Measurements from ENCODE around the gene HIVEP3. TPM values are rescaled to one million over a fixed set of nuclear protein-coding genes. Genes with fewer than 3 reads are reported as not detected.

The HIVEP3 gene
- total RNA-seq, 1 donor from 2014 or later = 5.7 TPM

GRCh38 chr1:41720861-41721410, 197.8 kb downstream of the HIVEP3 start:
- H3K4me3 ChIP-seq = no peak overlapping the region
- intact Hi-C loops (cut with micrococcal nuclease) = no loop called here
- no peak overlapping the region for H3K27ac ChIP-seq (replicated peaks)
- DNase-seq = no peak
- H3K9me3 ChIP-seq (replicated peaks) = no peaks in the 10 kb centered on the region
- peaks cover 29% of the 10 kb centered on the region for H3K4me1 ChIP-seq
- H3K27me3 ChIP-seq (ENCODE audit: low read depth) = no peaks in the 10 kb centered on the region
- H3K36me3 ChIP-seq = no peaks in the 10 kb centered on the region
- no peak for TF ChIP-seq CTCF (IDR thresholded peaks at IDR 0.05; ENCODE audit: borderline replicate concordance)

- Histone ChIP-seq H3K4me3 (no peak overlapping the region), H3K36me3 (no peaks in the 10 kb centered on the region), H3K9me3 (replicated peaks) (no peaks in the 10 kb centered on the region), H3K4me1 (peaks cover 37% of the 10 kb centered on the region), H3K27me3 (ENCODE audit: low read depth) (no peaks in the 10 kb centered on the region), H3K27ac (replicated peaks) (no peak overlapping the region)
- no peak for DNase-seq
- no peak for TF ChIP-seq CTCF (IDR thresholded peaks at IDR 0.05; ENCODE audit: borderline replicate concordance)
- intact Hi-C loops (cut with micrococcal nuclease) = no loop called here
Observed at GRCh38 chr1:41719590-41719989, 199.1 kb downstream of the HIVEP3 start.

- Histone ChIP-seq H3K36me3 (no peaks in the 10 kb centered on the region), H3K9me3 (replicated peaks) (no peaks in the 10 kb centered on the region), H3K27ac (replicated peaks) (no peak overlapping the region), H3K4me1 (peaks cover 35% of the 10 kb centered on the region), H3K4me3 (no peak overlapping the region), H3K27me3 (ENCODE audit: low read depth) (no peaks in the 10 kb centered on the region)
- intact Hi-C loops (cut with micrococcal nuclease) = no loop called here
- DNase-seq = no peak
- TF ChIP-seq CTCF (IDR thresholded peaks at IDR 0.05; ENCODE audit: borderline replicate concordance) = no peak
Observed at GRCh38 chr1:41719128-41719527, 199.6 kb downstream of the HIVEP3 start.

DNA sequence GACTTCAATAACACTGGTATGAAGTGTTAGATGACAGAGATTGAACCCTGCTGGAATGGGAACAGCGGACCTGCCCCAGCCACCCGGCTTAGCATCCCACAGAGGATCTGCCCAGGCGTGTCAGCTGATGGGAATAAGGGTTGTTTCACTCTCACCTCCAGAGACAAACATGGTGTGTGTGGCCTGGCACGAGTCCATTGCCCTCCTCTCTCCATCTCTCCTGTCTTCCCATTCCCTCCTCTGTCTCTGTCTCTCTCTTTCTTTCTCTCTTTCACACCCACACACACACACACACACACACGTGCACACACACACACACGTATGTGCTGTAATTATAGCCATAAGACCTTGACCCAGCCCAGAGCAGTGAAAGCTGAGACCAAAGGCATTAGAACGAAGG, 200.2 kb downstream of the HIVEP3 start:
- Histone ChIP-seq H3K4me1 (peaks cover 32% of the 10 kb centered on the region), H3K27ac (replicated peaks) (no peak overlapping the region), H3K9me3 (replicated peaks) (no peaks in the 10 kb centered on the region), H3K27me3 (ENCODE audit: low read depth) (no peaks in the 10 kb centered on the region), H3K4me3 (no peak overlapping the region), H3K36me3 (no peaks in the 10 kb centered on the region)
- no peak for DNase-seq
- no peak for TF ChIP-seq CTCF (IDR thresholded peaks at IDR 0.05; ENCODE audit: borderline replicate concordance)
- intact Hi-C loops (cut with micrococcal nuclease) = no loop called here

DNA sequence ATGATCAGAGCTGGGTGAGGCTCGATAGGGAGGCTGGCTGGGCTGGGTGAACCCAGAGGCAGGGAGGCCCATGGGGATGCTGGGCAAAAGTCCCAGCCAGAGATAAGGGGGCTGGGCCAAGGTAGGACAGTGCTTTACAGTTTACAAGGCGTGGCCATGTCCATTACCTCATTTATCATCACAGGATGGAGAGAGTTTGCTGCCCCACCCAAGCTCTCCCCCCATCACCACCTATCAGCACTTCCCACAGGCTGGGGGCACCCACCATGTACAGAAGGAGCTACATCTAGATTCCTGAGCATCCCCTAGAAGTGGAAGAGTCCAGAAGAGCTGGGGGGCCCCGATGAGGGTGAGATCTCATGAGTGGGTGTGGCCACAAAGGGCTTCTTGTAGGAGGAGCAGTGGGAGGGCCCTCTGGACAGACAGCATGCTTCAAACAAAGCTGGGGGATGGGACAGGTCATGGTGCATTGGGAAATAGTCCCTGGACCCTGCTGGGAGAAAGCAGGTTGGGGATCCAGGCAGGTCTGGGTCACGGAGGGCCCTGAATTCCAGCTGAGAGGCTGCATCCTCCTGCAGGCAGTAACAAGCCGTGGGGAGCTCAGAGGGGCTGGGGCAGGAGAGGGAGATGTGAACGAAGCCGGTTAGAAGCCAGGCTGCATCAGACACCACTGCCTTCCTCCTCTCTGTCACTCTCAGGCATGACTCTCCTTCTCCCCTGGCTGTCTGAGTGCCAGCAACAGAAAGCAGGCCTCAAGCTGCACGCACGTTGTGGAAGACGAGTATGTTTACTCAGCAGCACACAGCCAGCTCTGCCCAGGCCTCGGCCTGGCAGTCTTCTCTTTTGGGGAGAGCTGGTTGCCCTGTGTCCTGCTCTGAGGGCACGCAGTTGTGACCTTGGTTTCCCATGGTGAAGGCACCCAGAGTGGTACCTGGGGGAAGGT, 202.3 kb downstream of the HIVEP3 start:
- intact Hi-C loops (cut with micrococcal nuclease) = no loop called here
- TF ChIP-seq CTCF (IDR thresholded peaks at IDR 0.05; ENCODE audit: borderline replicate concordance) = no peak
- H3K27ac ChIP-seq (replicated peaks) = no peak overlapping the region
- H3K27me3 ChIP-seq (ENCODE audit: low read depth) = no peaks in the 10 kb centered on the region
- no peak overlapping the region for H3K4me3 ChIP-seq
- peaks cover 34% of the 10 kb centered on the region for H3K4me1 ChIP-seq
- no peak for DNase-seq
- H3K36me3 ChIP-seq = no peaks in the 10 kb centered on the region
- H3K9me3 ChIP-seq (replicated peaks) = no peaks in the 10 kb centered on the region

Data from left ventricle myocardium inferior (tissue), 1 donor.